CD1c-positive myeloid dendritic cell (primary cell): ENCODE measurements around the gene ATP9B.
"Not testable (repeated sequence)": the region's sequence is repeated elsewhere in the genome, so short reads cannot be mapped to it uniquely, and the experiment has no call there.

Experiments
- DNase-seq: peaks from one replicate; pipeline ENCODE4 v3.0.0-alpha.2; 2016; ENCODE audit errors: extremely low spot score

The ATP9B gene

DNA sequence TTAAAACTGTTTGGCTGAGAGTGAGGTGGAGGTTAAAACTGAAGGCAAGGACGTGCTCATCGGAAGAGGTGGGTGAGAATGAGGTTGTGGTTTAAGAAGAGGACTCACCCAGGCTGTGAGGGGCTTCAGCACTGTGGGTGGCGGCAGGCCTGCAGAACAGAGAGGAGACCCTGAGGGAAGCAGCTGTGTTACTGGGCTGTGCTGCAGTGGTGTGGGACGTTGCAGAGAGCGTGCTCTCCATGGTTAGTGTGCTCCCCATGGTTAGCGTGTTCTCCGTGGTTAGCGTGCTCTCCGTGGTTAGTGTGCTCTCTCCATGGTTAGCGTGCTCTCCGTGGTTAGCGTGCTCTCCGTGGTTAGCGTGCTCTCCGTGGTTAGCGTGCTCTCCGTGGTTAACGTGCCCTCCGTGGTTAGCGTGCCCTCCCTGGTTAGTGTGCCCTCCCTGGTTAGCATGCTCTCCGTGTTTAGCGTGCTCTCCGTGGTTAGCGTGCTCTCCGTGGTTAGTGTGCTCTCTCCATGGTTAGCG is 258.1 kb downstream of the ATP9B start:
- no peak for DNase-seq

DNA sequence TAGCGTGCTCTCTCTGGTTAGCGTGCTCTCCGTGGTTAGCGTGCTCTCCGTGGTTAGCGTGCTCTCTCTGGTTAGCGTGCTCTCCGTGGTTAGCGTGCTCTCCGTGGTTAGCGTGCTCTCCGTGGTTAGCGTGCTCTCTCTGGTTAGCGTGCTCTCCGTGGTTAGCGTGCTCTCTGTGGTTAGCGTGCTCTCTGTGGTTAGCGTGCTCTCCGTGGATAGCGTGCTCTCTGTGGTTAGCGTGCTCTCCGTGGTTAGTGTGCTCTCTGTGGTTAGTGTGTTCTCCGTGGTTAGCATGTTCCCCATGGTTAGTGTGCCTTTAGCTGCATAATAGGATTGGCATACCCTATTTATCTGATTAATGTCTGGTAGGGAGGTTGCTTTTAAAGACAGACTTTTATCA is 258.7 kb downstream of the ATP9B start:
- not testable (repeated sequence) for DNase-seq

DNA sequence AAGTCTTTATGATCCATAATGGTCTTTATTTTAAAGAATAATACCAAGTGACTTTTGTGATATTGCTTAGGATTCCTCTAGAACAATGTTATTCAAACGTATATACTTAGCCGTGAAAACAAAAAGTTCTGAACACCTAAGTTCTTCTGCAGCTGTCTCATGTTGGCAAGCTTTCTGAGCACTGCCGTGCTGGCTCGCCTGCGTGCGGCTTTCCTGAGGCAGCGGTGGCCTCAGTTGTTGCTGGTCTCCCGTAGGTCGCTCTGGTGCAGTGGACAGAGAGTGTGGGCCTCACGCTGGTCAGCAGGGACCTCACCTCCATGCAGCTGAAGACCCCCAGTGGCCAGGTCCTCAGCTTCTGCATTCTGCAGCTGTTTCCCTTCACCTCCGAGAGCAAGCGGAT is 259.7 kb downstream of the ATP9B start:
- DNase-seq, result no peak

DNA sequence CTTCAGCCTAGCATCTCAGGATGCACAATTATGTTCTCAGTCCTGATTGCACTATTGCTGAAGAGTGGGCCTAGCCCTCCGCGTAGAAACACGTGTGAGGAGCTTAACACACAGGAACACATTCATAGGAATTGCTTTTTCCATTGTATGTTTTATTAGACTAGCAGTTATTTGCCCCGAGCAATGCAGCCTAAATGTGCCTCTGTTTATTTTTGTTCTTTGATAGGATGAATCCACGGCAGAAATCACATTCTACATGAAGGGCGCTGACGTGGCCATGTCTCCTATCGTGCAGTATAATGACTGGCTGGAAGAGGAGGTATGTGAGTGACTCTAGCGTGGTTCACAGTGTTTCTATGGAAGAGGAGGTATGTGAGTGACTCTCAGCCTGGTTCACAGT is 260.6 kb downstream of the ATP9B start:
- DNase-seq, result no peak

DNA sequence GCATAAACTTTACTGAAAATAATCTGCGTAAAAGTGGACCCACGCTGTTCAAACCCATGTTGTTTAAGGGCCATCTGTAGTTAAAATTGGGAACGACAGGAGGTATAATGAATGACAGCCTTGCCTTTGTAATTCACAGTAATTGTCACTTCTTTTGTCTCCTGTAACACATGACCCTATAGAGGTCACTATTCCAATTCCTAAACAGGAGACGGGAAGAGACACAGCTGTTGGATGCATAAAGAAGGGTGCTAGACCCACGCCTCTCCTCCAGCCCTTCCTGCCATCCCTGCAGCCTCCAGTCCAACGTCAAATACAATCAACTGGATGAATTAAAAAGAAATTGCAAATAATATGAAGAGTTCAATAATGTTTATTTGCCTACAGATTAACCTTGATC is 263.5 kb downstream of the ATP9B start:
- DNase-seq, result no peak

DNA sequence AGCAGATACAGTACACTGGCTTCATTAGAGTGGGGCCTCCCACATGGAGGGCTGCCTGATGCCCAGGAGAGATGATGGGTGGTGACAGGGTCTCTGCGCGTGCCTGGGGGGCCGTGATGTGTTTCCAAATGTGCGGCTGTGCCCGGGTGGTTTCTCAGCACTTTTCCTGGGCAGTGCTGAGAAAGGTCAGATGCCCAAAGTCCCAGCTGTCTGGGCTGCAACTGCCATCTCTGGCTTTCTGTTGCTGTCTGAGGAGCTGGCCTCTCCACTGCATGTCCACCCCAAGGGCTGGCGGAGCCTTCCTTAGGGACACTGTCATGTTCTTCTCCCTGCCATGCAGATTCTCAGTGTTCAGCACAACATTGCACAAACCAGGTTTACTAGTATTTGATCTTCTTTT is 263.9 kb downstream of the ATP9B start:
- no peak for DNase-seq

DNA sequence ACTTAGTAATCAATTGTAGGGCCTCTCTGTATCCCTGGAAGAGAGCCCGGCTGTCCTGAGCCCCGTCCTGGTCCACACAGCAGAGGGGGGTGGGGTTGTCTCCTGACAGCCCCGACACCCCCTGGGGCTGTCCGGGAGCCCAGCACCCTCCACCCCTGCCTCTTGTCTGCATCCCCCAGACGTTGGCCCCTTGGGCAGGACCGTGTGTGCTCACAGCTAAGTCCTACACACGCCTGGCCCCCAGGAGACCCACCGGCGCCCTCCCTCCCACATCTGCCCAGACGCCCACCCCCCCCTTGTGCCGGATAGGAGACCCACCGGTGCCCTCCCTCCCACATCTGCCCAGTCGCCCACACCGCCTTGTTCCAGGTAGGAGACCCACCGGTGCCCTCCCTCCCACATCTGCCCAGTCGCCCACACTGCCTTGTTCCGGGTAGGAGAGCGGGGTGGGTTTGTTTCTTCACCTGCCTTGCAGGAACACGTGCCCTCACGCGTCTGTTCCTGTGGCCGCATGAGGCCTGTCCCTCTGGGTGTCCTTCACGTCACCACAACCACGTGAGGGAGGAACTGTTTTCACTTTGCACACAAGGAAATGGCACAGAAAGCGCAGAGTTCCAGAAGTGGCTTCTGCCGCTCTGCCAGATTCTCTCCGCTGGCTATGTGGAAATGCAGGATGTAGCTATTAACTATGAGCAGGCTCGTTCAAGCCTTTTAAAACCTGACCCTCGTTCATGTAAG is 265.5 kb downstream of the ATP9B start:
- no peak for DNase-seq

DNA sequence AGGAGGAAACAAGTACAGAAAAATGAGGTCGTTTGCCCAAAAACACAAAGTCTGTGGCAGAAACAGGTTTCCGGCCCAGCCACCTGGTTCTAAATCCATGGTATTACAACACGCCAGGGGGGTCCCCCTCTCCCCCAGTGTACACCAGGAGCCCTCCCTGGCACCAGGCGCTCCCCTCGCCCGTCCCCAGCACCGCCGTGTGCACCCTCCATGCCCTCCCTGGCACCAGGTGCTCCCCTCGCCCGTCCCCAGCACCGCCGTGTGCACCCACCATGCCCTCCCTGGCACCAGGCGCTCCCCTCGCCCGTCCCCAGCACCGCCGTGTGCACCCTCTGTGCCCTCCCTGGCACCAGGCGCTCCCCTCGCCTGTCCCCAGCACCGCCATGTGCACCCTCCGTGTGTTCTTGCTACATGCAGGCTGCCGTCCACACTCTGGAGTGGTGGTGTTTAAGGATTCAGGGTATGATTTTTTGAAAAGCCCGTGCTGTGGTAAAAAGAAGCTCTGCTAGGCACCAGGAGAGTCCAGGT is 266.7 kb downstream of the ATP9B start:
- no peak for DNase-seq

DNA sequence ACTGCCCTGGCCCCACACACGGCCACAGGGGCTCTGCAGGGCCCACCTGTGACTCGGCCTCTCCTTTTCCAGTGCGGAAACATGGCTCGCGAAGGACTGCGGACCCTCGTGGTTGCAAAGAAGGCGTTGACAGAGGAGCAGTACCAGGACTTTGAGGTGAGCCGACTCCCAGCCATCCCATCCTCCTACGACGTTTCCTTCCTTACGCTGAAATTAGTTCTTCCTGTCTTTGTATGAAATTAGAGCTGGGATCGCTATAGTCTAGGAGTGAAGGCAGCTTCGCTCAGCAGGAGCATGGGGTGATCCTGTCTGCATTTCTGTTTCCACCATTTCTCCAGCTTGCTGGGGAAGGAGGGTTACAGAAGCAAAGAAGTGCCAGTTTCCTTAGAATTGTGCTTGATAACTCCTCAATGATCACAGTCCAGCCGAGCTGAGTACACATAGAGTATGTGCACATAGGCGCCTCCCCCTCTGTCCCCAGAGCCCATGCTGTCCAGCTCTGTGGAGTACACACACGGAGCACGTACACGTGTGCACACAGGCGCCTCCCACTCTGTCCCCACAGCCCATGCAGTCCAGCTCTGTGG is 267.5 kb downstream of the ATP9B start:
- DNase-seq, result no peak

DNA sequence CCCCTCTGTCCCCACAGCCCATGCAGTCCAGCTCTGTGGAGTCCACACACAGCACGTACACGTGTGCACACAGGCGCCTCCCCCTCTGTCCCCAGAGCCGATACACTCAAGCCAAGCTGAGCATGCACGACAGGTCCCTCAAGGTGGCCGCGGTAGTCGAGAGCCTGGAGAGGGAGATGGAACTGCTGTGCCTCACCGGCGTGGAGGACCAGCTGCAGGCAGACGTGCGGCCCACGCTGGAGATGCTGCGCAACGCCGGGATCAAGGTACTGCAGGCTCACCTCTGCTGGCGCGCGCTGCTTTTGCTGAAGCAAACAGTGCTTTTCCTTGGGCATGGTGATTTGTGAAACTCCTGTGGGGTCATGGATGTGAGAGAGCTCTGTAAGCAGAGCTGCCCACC is 268.0 kb downstream of the ATP9B start:
- no peak for DNase-seq

DNA sequence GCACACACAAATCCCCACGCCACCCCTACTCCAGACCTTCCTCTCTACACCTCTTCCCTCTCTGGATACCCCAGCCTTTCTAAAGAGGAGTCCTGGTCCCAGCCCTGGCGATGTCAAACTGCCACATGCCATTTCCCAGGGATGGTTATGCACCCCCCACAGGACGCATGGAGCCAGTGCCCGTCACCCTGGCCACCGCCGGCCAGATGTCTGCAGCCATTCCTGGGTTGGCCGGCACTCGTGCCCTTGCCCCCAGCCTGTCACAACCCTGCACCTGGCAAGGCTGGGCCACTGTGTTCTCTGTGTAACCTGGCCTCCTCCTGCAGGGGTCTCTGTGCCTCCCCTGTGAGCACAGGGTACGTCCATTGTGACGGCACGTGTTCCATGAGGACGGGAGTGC is 268.4 kb downstream of the ATP9B start:
- no peak for DNase-seq

DNA sequence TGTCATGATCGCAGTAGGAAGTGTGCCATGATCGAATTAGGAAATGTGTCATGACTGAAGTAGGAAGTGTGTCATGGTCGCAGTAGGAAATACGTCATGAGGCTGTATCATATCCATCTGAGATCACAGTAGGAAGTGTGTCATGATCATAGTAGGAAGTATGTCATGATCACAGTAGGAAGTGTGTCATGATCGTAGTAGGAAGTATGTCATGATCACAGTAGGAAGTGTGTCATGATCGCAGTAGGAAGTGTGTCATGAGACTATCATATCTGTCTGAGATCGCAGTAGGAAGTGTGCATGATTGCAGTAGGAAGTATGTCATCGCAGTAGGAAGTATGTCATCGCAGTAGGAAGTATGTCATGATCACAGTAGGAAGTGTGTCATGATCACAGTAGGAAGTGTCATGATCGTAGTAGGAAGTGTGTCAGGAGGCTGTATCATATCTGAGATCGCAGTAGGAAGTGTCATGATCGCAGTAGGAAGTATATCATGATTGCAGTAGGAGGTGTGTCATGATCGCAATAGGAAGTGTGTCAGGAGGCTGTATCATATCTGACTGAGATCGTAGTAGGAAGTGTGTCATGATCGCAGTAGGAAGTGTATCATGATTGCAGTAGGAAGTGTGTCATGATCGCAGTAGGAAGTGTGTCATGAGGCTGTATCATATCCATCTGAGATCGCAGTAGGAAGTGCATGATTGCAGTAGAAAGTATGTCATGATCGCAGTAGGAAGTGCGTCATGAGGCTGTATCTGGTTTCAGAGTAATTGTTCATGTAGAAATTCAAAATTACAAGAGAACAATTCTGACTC is 270.1 kb downstream of the ATP9B start:
- DNase-seq, result no peak

DNA sequence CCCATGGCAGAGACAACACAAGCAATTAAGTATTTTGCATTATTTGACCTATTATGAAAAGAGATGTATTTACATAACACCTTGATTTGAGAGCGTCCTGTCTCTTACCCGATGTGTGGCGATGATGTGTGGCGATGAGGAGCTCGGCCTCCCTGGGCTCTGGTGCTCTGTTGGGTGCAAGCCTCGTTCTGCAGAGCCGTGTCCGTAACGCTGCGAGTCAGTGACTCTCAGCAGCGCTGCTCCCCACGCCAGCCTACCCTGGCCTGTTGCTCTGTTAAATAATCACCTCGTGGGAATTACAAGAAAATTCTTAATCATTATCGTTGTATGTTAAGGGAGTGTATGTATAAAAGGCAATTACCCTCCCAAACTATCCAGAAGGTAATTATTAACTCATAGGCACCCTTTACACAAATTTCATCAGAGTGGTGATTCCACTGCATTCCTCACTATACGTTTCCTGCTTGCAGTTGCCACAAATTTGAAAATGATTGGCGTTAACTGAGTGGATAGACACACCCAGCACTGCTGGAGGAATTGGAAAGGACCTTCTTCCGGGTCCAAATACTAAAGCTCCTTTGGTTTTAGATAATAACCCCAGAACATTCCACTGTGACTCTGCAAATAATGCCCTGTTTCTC is 274.5 kb downstream of the ATP9B start:
- no peak for DNase-seq

DNA sequence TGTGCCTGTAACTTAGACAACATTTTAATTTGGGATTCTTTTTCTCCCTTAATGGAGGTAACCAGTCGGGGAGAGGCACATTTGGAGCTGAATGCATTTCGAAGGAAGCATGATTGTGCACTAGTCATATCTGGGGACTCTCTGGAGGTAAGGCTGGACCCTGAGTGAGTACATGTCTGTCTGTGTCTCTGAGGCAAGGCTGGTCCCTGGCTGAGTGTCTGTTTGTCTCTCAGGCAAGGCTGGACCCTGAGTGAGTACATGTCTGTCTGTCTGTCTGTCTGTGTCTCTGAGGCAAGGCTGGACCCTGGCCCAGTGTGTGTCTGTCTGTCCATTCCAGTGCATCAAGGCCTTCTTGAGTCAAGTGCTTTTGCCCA is 275.0 kb downstream of the ATP9B start:
- no peak for DNase-seq

DNA sequence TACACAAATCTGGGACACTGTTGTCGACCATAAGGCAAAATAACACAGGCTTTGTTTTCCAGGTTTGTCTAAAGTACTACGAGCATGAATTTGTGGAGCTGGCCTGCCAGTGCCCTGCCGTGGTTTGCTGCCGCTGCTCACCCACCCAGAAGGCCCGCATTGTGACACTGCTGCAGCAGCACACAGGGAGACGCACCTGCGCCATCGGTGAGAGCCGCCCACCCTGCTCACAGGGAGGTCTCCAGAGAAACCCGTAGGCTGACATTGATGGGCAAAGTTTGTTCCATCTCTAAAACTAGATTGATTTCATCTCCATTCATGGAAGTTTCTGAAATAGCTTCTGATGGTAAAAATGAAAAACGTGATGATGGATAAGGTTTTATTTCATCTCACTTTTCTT is 276.2 kb downstream of the ATP9B start:
- no peak for DNase-seq

DNA sequence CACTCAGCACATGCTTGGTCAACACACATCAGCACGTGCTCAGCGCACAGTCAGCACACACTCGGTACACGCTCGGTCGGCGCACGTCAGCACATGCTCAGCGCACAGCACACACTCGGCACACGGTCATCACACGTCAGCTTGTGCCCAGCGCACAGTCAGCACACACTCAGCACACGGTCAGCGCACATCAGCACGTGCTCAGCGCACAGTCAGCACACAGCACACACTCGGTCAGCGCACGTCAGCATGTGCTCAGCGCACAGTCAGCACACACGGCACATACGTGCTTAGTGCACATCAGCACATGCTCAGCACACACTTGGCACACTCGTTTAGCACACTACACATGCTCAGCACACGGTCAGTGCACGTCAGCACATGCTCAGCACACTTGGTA is 276.8 kb downstream of the ATP9B start:
- no peak for DNase-seq

DNA sequence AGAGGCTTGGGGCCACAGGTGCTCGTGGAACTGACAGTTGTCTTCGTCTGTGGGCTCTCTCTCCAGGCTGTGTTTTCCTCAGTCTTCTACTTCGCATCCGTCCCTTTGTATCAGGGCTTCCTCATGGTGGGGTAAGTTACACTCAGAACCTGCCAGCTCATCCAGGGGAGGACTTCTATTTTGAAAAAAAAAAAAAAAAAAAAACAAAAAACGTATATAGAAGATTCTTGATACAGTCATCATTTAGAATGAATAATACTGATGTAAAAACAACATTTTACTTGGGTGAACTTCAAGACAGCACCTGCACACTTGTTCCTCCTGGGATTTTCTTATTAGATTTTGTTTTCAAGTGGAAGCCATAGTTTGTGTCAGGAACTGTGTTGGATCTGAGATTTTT is 278.9 kb downstream of the ATP9B start:
- no peak for DNase-seq

DNA sequence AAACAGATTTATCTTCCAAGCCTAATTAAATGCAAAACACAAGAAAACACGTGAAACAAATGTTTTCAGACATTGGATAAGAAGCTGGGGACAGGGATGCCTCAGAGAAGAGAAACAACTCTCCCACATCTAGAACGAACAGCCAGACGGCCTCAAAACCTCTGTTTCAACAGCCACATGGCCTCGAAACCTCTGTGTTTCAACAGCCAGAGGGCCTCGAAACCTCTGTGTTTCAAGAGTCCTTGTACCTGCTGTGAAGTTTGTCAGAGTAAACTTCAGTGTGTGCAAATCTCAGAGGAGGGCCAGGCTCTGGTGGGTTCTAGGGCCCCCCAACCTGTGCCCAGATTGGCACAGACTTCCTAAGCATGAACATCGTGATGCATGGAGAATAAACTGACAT is 283.2 kb downstream of the ATP9B start:
- DNase-seq, result no peak

DNA sequence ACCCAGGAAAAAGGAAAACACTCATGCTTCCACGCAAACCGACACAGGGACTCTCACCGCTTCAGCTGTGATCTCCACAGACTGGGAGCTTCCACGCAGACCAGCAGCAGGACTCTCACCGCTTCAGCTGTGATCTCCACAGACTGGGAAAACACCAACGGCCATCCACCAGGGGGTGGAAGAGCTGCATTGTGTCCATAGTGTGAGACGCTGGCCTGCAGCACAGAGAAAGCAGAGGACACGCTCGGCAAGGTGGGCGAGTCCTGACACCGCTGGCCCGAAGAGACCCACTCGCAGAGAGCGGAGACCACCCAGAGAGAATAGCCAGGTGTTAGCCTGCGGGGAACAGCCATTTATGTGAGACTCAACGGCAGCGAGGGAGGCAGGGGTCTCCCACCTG is 284.1 kb downstream of the ATP9B start:
- DNase-seq, result no peak

DNA sequence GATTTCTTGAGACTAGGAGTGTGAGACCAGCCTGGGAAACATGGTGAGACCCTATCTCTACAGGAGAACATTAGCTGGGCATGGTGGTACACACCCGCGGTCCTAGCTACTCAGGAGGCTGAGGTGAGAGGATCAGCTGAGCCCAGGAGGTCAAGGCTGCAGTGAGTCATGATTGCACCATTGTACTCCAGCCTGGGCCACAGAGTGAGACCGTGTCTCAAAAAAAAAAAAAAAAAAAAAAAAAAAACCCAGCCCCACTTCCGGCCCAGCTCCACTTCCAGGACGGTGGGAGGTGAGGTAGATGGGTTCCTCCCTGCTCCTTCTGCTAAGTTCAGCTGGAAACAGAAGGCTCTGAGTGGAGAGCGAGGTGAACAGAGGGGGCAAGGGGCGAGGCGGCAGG is 285.2 kb downstream of the ATP9B start:
- no peak for DNase-seq

DNA sequence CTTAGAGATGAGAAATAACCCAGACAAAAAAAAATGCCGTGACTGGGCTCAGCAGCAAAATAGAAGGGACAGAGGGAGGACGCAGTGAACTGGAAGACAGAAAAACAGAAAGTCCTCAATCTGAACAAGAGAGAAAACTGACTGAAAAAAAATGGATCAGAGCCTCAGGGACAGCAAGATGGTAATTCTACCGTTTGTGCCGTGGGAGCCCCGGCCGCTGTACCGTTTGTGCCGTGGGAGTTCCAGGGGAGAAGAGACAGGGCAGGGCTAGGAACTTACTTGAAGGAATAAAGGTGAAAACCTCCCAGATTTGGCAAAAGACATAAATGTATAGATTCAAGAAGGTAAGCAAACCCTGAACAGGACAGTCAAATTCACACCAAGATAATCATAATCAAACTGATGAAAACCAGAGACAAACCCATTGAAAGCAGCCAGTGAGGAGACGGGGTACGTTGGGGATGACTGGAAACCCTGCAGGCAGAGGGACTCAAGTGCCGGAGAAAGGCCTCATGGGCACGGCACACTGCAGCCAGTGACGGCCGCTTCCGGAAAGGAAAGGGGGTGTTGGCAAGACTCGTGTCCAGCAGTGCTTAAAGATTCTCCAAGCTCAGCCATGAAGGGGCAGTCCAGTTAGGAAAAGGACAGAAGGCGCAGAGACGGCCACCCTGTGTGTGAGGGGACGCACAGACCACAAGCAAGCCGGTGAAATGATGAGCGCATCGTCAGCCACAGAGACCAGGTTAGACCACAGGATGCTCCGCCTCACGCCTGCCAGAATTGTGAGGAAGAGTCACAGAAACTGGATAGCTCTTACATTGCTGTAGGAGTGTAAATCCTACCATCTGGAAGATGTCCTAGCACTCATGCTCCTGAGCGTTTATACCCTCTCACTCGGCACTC is 286.5 kb downstream of the ATP9B start:
- DNase-seq, result no peak
